Measurements from ENCODE around the gene RIPK3. TPM values are rescaled to one million over a fixed set of nuclear protein-coding genes. Genes with fewer than 3 reads are reported as not detected.
"Not testable (repeated sequence)": the region's sequence is repeated elsewhere in the genome, so short reads cannot be mapped to it uniquely, and the experiment has no call there.

Gene RIPK3
- 1 to 10 TPM in 9 of 12 donors, under 1 TPM in 1, not detected in 2; 0.96 to 5.6 (median 1.3) TPM for polyA plus RNA-seq (ENCODE audit: insufficient read length in 12 of 12)
- long read RNA-seq, donor 1, partial matches to known transcripts = 0 of 3 reads
- long read RNA-seq, donor 1, other reads (novel, unspliced or antisense) = 0 of 3 reads
- long read RNA-seq, donor 2 = 0 reads
- long read RNA-seq, donor 3 = 0 reads
- long read RNA-seq, donor 4 = 0 reads
- long read RNA-seq, donor 5 = 0 reads
- long read RNA-seq, donor 6, partial matches to known transcripts = 0 of 1 reads
- long read RNA-seq, donor 6, other reads (novel, unspliced or antisense) = 0 of 1 reads
- long read RNA-seq, donor 7 = 0 reads
- long read RNA-seq, donor 8 = 0 reads
- long read RNA-seq, donor 9 = 0 reads
- long read RNA-seq, donor 10 = 0 reads
- long read RNA-seq, donor 11 = 0 reads

DNA sequence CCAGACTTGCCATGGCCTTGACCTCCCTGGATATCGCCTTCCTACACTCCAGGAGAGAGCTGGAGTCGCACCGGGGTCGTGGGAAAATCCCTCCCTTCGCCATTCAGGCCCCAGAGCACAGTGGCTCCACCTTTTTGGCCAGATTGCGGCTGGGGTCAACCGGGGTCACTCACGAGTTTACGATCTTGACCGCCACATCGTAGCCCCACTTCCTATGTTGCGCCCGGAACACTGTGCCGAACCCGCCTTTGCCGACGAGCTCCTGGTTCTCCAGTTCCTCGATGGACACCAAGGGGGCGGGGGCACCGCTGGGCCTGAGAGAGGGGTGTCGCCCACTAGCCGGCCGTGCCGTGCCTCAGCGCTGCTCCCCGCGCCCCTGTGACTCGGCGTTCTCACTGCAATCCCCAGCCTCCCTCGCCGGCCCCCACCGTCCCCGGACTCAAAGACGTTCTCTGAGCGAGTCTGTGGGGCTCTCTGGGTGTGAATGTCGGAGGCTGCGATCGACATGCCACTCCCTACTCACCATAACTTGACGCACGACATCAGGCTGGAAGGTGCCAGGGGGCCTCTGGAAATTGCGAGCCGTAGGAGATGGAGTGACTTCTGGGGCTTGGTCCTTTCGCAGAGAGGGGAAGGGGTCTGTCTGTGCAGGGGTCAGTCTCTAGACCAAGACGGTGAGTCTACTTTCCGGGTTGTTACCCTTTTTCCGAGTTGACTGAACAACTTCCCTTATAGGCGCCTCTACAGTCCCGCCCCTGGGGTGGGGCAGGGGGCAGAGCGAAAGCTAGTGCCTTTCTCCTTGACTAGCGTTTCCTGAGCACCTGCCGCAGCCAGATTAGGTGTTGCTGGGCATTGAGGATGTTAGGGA, at the start of gene RIPK3:
TSS of gene RIPK3 (minus strand) at position 708 of the 868 bp plus-strand sequence. CDS start at position 543, 165 bp downstream.
- no peak for DNase-seq

DNA sequence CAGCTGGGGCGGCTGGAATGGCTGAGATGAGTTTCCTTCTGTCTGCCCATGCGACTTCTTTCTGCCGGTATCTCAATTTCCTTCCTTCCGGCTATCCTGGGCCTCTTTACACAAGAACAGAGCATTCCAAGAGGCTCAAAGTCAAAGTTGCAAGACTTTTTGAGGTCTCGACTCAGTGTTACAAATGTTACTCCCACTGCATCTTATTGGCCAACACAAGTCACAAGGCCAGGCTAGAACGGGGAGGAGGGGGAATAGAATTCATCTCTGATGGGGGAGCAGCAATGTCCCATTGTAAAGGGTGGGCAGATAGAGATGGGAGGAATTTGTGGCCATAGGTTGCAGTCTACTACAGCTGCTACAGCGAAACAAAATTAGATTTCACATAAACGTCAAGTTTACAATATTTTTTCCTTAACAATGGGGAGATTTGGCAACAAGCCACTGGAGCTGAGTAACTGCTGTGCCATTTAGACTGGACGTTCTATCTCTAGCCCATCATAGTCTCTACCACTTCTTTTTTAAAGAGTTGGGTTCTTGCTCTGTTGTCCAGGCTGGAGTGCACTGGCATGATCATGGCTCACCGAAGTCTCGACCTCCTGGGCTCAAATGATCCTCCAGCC, 49.5 kb upstream of the RIPK3 start:
- no peak for DNase-seq

DNA sequence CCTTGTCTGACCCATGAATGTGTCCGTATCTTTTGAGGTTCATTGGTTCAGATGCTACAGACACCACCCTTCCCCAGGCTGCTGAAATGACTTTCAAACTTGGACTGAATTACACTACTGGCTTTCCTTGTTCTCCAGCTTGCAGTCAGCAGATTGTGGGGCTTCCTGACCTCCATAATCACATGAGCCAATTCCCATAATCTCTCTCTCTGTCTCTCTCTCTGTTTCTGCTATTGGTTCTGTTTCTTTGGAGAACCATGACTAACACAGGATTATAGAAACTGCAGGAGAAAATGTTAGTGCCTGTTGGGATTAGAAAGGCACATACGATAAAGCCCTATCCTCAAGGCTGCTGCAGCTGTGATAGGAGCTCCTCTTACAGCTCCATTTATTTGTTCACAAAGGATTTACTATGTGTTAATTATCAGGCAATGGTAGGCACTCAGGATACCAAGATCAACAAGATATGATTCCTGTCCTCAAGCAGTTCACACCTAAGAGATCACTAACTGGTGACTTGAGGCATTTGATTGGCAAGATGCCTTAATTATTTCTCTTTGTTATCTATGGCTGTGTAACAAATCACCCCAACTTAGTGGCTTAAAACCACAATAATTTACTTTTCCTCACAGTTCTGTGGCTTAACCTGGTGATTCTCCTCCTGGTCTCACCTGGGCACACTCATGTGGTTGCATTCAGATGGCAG, 48.8 kb upstream of the RIPK3 start:
- no peak for DNase-seq

DNA sequence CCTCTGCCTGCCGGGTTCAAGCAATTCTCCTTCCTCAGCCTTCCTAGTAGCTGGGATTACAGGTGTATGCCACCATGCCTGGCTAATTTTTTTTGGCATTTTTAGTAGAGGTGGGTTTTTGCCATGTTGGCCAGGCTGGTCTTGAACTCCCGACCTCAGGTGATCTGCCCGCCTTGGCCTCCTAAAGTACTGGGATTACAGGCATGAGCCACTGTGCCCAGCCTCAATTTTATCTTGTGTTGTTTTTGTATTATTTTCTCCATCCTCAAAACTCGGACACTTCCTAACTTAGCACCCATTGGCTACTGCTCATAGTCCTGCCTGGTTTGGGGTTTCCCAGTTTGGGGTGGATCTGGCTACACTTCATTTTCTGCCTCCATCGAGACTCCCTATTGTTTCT, 47.8 kb upstream of the RIPK3 start:
- not testable (repeated sequence) for DNase-seq

DNA sequence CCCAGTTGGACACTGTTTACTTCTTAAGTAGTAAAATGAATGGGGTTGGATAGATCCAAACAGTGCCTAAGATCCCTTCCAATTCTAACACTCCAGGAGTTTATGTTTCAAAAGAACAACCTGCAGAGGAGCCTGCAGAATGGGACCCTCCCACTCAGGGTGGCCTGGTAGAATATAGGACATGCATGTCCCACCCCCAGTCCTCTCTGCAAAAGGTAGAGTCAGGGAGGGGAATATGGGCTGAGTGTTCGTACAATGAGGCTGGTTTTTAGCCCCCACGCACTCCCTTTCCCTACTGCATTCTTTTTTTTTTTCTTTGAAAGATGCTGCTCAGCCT, 47.2 kb upstream of the RIPK3 start:
- no peak for DNase-seq

DNA sequence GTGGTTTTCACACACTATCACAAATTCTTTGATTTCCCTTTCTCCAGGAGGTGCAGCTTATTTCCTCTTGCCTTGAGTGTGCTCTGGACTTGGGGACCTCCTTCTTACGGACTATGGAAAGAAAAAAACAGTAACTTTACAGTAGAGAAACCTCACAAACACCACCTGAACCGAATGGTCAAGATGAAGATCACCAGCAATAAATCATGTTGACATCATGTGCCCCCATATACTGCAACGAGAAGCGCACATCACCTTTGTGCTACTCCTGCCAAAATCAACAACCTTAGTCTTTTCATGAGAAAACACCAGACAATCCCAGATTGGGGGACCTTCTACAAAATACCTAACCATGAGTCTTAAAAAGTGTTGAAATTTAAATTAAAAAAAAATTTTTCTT, 45.7 kb upstream of the RIPK3 start:
- no peak for DNase-seq

DNA sequence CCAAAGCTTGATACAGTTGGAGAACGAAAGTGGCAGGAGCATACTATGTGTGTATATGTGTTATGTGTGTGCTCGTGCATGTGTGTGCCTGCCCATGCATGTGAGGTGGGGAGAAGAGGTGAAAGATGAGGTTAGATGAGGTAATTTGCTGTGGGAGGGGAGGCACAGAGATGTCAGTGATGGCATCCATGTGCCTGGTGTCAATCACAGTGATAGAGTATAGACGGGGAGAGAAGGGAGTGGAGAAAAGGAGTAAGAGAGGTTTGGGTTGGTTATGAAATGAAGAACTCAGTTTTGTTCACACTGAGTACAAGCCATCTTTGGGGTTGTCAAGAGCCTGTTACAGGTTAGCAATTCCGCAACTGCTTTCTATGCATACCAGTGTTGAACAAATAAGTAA, 44.4 kb upstream of the RIPK3 start:
- DNase-seq = no peak

DNA sequence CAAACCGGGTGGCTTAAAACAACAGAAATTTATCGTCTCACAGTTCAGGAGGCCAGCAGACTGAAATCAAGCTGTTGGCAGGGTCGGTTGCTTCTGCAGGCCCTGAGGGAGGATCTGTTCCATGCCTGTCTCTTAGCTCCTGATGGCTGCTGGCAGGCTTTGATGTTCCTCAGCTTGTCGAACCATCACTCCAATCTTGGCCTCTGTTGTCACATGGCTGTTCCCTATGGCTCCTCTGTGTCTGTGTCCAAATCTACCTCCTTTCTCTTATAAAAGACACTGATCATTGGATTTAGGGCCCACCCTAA, 42.2 kb upstream of the RIPK3 start:
- DNase-seq = no peak

DNA sequence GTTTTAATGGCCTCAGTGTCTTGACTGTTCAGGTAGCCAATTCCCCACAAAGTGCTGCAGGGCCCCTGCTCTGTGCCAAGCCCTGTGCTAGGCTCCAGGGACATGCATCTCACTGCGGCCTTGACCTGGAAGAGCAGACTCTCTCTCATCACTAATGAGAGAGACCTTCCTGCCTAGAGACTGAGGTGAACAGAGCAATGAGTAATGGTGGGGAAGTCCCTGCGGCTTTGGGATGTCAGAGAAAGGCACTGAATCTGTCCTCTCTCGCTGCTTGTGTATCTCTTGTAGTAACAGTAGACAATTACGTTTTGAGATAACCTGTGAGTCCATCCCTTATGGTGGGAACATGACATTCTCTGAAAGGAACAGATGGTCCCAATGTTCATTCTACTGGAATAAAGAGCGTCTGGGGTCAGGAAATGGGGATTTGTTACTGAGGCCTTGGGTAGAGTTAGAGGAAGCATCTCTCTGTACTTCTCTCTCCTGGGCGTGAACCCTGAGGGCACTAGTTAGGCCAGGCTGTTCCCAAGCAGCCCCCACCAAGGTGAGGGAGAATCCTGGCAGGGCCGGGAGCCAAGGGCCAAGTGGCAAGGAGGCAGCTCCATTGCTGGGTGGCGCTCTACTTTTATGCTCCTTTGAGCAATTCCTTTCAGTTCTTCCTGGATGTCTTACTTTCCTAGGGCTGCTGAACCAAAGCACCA, 41.7 kb upstream of the RIPK3 start:
- no peak for DNase-seq

DNA sequence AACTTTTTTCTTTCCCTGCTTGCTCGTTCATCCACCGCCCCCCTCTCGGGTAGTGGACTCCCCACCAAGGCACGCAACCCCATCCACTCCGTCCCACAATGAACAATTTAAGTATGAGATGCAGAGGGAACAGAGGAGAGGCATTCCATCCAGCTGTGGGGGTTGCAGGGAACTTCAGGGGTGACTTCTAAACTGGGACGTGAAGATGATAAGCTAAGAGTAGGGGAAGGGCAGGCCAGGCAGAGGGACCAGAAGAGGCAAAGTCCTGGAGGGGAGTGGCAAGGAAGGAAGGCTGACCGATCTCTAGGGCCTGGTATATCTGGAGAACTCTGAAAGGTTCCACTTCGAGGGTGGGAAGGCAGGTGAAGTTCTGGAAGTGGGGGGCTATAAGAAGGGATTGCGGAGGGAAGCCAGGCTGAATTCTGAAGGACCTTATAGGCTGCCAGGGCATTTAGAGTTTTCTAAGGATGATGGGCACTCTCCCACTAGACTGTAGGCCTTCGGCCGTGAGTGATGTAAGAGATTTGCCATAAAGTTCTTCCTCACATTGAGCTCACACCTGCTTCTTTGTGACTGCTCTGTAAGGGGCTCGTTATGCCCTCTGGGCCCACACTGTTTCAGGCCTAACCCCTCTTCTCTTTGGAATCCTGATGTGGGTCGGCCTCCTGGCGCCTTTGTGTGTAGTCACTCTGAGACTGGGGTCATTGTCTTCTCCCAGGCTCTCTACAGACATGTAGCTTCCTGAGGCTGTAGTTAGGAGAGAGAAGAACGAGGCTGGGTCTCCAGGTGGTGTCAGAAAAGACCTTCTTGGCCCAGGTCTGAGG, 40.3 kb upstream of the RIPK3 start:
- DNase-seq = no peak

DNA sequence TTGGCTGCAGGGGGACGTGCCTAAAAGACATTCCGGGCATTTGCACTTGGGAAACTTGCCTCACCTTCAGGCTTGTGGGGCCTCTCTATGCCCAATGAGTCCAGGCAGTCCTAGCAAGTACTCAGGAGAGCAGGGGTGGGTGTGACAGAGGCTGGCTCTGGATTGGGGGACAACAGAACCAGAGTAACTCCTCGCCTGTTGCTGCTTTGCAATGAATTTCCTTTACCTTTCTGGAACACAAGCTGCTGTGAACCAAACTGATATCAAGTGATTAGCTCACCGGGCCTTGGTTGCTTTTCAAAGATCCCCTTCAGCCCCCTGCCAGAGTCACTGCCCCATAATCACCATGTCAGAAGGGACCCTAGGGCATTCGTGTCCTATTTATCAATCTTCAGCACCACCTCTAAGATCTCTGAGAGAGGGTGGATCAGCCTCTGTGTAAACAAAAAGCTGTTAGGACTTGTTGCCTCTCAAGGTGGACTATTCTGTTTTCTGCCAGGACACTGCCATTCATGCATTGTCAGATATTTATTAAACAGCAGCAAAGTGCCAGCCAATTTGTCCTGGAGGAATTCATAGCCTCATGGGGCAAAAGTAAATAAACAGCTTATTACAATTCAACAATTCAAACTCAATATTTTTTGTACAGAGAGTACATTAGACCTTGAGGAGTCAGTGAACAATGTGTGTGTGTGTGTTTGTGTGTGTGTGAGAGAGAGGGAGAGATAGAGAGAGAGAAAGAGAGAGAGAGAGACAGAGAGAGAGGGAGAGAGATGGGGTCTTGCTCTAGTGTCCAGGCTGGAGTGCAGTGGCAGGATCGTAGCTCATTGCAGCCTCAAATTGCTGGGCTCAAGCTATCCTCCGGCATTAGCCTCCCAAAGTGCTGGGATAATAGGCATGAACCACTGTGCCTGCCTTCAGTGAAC, 39.5 kb upstream of the RIPK3 start:
- no peak for DNase-seq

DNA sequence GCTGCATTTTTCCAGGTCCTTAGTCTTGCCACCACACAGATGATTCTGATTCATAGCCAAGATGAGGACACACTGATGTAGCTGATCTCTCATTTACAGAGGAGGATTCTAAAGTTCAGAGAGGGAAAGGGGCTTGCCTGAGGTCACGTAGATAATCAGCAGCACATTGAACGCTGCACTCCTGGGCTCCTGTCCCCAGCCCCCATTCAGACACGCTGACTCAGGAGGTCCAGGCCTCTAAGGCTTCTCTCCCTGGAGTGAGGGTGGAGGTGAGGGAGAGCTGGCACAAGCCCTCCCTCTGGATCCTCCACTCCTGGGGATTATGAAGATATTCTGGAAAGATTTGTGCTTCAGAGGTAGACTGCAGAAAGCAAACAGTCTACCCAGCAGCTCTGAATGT, 38.5 kb upstream of the RIPK3 start:
- no peak for DNase-seq

DNA sequence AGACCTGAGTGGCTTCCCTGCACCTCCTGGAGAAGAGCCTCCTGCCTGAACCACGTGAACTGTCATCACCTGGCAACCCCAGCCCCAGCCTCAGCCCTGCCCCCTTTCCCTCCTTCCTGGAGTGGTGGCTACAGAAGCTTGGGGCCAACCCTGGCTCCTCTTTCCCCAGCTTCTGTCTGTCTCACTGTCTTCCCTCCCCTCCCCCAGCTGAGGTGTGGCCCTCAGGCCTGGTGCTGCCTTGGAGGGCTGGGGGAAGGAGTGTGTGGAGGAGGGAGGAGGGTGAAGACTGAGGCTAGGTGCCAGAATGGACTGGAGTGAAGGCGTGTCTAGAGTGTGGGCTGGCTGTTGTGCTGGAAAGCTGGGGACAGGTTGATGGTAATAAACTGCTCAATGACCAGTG, 37.9 kb upstream of the RIPK3 start:
- no peak for DNase-seq

DNA sequence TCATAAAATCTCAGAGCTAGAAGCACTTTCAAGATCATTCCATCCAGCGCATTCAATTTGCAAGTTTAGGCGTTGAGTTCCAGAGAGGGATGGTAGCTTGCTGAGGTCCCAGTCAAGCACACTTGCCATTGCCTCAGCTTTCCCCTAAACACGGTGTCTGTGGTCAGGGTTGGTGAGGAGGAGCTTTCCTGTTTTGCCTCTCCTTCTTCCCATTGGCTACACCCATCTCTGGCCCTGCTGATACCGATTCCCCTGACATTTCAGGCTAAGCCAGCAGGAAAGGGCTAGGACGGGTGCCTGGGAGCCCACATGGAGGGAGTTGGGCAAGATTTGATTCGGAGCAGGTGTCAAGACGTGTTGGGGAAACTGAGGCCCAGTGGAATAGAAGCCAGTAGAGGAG, 37.3 kb upstream of the RIPK3 start:
- no peak for DNase-seq

DNA sequence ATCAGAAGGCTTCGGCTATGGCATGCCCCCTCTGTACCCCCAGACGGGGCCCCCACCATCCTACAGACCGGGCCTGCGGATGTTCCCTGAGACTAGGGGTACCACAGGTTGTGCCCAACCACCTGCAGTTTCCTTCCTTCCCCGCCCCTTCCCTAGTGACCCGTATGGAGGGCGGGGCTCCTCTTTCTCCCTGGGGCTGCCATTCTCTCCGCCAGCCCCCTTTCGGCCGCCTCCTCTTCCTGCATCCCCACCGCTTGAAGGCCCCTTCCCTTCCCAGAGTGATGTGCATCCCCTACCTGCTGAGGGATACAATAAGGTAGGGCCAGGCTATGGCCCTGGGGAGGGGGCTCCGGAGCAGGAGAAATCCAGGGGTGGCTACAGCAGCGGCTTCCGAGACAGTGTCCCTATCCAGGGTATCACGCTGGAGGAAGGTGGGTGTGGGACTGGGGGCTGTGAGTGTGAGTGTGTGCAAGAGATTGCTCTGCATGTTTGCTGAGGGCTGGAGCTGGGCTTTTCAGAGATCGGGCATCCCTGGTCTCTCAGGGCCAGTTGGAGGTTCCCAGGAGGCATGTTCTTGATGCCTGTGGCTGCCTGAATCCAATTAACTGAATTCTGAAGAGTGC, 36.8 kb upstream of the RIPK3 start:
- no peak for DNase-seq

DNA sequence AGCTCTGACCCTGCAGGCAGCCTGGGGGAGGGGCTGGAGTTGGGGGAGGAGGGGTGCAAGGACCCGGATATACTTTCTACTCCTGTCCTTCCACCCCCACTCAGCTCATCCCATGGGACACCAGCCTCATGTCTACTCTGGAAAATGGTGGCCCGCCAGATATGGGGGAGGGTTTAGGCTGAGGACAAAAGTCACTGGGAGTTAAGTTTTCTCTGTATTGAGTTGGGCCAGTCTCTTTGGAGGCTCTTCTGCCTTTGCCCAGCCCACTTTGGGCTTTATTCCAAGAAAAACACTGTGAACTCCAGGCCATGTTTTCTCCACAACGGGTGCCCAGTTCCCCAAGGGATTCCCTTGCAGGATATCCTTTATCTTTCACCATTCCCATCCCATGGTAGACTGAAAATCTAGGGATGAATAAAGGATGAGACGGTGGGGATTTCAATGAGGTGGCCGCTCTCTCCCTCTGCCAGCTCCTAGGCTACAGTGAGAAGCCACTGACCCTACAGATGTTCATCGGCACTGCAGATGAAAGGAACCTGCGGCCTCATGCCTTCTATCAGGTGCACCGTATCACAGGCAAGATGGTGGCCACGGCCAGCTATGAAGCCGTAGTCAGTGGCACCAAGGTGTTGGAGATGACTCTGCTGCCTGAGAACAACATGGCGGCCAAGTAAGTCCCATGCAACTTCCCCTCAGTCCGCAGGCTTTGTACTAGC, 33.1 kb upstream of the RIPK3 start:
- DNase-seq = no peak

DNA sequence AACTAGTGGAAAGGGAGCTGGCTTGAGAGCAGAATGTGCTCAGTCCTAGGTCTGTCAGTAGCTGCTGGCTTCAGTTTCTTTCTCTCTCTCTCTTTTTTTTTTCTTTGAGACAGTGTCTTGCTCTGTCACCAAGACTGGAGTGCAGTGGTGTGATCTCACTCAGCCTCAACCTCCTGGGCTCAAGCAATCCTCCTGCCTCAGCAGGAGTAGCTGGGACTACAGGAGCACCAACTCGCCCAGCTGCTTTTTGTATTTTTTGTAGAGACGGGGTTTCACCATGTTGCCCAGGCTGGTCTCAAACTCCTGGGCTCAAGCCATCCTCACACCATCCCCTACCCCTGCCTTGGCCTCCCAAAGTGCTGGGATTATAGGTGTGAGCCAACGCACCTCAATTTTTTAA, 31.8 kb upstream of the RIPK3 start:
- not testable (repeated sequence) for DNase-seq

DNA sequence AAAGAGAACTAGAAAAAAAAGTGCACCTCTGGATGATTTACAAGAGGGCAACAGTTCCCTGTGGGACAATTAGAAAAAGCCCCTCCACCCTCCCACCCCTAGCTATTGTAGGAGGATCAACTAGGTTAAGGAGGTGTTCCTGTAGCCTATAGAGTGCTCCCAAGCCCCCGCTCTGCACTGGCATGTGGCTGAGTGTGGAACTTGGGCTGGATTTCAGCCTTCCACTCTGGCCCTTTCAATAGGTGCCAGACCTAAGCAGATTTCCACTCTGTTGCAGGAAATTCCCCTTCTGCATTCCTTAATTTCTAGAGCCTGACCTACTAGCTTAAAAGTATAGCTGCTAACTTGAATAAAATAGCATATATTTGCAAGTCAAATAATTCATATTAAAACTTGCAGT, 31.0 kb upstream of the RIPK3 start:
- no peak for DNase-seq

All from muscle of arm (tissue), 14 donors.